Esophagus muscularis mucosa (tissue), 4 donors: ENCODE data around the gene TUBGCP3.

Experiments used
- CTCF ChIP-seq, 3 experiments: fragments of 200-600 bp in 2 of 3; fragments of 450-650 bp in 1 of 3; sonication (generic) in 2 of 3; IDR thresholded peaks; one replicate each; pipeline ENCODE4 v1.5.1; 2017 to 2019; ENCODE audit warnings: antibody characterized with exemption in 3 of 3, mild to moderate bottlenecking in 2 of 3, moderate library complexity in 1 of 3
- EP300 ChIP-seq: sonication (generic); formaldehyde crosslinking; IDR thresholded peaks from one replicate; pipeline ENCODE4 v1.6.1; 2017; ENCODE audit warnings: antibody characterized with exemption
- POLR2A ChIP-seq: fragments of 450-650 bp; IDR thresholded peaks from one replicate; pipeline ENCODE4 v1.6.1; 2017; ENCODE audit warnings: antibody characterized with exemption, moderate library complexity, mild to moderate bottlenecking, low read depth
- POLR2AphosphoS5 ChIP-seq, 2 donors: sonication (generic); formaldehyde crosslinking; IDR thresholded peaks; one replicate each; pipeline ENCODE4 v1.6.1; 2017; ENCODE audit warnings: antibody characterized with exemption in 2 of 2

- TF ChIP-seq POLR2A (no peak), CTCF (IDR thresholded peaks at IDR 0.05) (no peak), EP300 (no peak), POLR2AphosphoS5 (IDR thresholded peaks at IDR 0.05) (no peak)
Observed at GRCh38 chr13:112608212-112608611, 20.3 kb upstream of the TUBGCP3 start.
